GM18508 (cell line): ENCODE data around the gene CLPTM1L.
"Not testable (repeated sequence)": the region's sequence is repeated elsewhere in the genome, so short reads cannot be mapped to it uniquely, and the experiment has no call there.

Source experiments
- ATAC-seq: cut with Tn5 transposase; IDR thresholded peaks from one replicate; pipeline ENCODE4 v1.9.1; 2021; ENCODE audit warnings: moderate number of reproducible peaks; ENCODE audit not compliant: insufficient read depth, unreplicated experiment

CLPTM1L gene

GRCh38 chr5:1381370-1382247, 36.7 kb upstream of the CLPTM1L start:
- no peak for ATAC-seq

DNA sequence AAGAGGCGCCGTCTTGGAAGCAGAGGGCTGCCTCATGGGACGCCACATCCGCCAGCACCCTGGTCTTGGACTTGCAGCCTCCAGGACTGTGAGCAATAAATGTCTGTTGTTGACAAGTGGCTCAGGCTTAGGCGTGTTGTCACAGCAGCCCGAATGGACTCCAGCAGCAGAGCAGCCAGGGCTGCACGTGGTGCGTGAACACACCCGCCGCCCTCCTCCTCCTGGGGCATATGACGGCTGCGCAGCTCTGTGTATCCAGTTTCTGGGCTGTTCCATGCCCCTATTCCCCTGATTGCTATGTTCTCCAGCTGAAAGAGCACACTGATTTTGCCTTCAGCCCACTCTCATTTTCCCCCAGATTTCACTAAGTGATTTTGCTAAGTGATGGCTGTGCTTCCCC, 36.0 kb upstream of the CLPTM1L start:
- ATAC-seq: no peak

GRCh38 chr5:1380011-1380817, 35.3 kb upstream of the CLPTM1L start:
- peak; percentile 50 for ATAC-seq

DNA sequence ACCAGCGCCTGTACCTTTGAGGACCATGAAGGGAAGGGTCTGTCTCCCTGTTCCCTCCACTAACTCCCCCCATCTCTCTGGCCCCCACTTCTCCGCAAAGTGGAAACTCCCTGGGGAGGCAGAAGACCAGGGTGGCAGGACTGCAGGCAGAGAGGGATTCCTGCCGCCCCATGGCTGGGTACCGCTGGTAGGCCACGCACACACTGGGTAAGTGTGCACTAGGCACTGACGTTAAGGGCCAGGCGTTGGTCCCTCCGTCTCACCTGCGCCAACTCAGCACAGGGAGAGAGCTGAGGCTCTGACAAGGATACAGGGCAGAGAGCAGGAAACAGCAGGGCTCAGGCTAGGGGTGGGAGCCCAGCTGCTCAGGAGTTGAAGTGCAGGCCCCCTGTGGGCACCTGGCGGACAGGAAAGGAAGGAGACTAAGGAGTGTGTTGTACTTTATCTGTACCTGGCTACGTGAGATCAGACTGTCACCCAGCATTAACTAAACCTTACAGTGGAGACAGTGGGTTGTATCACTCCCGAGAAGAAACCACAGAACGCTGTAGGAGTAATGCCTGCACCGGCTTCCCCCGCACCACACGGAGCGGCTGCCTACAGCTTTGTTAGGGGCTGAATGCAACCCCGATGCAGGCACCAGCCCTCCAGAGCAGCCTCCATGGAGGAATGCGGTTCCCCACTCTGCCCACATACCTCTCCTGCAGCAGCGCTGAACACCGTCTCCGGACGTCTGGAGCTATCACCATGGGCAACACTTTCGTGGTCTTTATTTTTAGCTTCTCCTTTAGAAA, 34.2 kb upstream of the CLPTM1L start:
- ATAC-seq: no peak

GRCh38 chr5:1378096-1378495, 33.2 kb upstream of the CLPTM1L start:
- no peak for ATAC-seq

GRCh38 chr5:1376981-1377380, 32.1 kb upstream of the CLPTM1L start:
- no peak for ATAC-seq

- no peak for ATAC-seq
Measured at GRCh38 chr5:1375871-1376810, 31.2 kb upstream of the CLPTM1L start.

DNA sequence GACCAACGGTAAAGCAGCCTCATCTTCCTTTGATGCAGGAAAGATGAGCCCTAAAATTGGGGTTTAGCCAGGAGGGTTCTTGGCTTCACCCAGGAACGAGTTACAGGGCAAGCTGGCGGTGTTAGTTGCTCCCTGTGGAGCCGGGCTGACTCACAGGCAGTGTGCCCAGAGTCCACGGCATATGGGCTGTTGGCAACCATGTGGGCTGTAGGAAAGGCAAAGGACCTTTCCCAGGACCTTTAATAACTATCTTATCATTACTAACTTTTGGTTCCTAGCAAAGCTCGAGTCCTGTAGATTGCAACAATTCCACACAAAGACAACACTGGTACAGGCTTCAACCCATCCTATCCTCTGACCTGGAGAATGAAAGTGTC, 29.8 kb upstream of the CLPTM1L start:
- no peak for ATAC-seq

GRCh38 chr5:1374030-1374678, 29.3 kb upstream of the CLPTM1L start:
- no peak for ATAC-seq

DNA sequence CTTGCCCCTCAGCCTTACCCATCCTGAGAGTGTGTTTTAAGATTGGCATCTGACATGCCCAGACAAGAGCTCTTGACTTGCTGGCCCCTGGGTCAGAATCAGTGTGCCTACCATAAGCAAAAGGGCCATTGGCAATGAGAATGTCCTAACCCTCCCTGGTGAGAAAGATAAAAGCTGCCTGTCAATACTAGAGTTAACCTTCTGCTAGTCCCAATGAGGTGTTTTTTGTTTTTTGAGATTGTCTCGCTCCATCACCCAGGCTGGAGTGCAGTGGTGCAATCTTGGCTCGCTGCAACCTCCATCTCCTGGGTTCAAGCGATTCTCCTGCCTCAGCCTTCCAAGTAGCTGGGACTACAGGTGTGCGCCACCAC, 27.1 kb upstream of the CLPTM1L start:
- not testable (repeated sequence) for ATAC-seq

GRCh38 chr5:1371218-1371971, 26.5 kb upstream of the CLPTM1L start:
- ATAC-seq: no peak

DNA sequence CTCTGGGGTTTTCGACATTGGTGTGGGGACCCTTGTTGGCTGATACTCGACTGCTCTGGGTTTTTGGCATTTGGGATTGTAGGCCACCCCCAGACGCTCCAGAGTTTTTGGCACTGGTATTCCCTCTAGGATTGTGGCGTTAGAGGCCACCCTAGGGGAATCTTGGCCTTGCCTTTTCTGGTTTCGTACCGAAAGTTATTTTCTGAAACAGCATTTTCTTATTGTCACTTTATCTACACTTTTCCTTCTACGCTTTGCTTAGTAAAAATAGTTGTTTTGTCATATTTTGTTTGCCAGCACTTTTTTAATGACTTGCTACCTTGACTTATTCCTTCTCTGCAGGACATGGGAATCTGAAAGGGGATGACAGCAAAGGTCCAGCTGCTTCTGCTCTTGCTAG, 25.1 kb upstream of the CLPTM1L start:
- no peak for ATAC-seq

DNA sequence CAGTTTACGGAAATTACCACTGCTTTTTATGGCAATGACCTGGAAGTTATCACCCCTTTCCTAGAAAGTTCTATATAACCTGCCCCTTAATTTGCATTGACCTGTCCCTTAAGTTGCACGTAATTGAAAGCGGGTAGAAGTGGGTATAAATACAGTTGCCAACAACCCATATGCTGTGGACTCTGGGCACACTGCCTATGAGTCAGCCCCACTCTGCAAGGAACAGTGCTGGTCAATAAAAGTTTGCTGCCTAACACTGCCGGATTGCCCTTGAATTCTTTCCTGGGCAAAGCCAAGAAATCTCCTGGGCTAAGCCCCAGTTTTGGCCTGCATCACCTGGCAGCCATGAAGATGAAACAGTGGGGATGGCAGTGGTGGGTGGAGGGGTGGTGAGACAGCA, 23.9 kb upstream of the CLPTM1L start:
- no peak for ATAC-seq

- ATAC-seq: no peak
Measured at GRCh38 chr5:1368236-1368635, 23.3 kb upstream of the CLPTM1L start.

DNA sequence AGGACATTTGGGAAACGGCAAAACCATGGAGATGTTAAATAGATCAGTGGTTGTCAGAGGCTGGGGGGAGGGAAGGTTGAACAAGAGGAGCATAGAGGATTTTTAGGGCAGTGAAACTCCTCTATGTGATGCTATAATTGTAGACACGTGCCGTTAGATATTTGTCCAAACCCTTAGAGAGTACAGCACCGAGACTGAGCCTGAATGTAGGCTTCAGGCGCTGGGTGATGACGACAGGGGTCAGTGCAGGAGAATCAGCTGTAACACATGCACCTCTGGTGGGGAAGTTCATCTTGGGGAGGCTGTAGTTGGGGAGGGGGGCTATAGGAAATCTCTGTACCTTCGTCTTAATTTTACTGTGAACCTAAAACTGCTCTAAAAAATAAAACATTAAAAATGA, 22.2 kb upstream of the CLPTM1L start:
- no peak for ATAC-seq

DNA sequence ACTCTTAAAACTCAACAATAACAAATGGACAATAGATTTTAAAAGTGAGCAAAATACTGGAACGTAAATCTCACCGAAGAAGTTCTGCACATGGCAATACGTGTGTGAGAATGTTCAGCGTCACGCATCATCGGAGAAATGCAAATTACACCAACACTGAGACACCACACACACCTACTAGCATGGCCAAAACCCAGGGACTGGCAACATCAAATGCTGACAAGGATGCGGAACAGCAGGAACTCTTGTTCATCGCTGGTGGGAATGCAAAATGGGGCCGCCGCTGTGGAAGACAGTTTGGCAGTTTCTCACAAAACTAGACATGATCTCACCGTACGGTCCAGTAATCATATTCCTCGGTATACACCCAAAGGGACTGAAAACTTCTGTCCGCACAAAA, 21.6 kb upstream of the CLPTM1L start:
- ATAC-seq: no peak

DNA sequence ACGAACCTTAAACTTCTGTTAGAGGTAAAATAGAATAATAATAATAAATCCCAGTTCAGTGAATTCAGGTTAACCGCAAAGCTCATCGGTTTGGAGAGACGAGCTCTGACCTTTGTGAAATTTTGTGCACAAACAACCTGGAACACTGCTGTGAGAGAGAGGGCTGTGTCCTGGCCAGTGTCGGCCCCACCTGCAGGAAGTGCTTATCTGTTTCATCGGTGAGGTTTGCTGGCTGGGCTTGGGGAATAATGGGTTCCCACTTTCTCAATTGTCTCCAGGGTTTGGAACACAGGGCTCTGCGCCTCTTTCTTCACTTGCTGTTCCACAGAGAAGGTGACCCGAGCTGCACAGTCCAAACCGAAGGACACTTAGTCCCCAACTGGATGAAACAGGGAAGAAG, 19.3 kb upstream of the CLPTM1L start:
- ATAC-seq: no peak

GRCh38 chr5:1363581-1363980, 18.7 kb upstream of the CLPTM1L start:
- ATAC-seq: no peak

DNA sequence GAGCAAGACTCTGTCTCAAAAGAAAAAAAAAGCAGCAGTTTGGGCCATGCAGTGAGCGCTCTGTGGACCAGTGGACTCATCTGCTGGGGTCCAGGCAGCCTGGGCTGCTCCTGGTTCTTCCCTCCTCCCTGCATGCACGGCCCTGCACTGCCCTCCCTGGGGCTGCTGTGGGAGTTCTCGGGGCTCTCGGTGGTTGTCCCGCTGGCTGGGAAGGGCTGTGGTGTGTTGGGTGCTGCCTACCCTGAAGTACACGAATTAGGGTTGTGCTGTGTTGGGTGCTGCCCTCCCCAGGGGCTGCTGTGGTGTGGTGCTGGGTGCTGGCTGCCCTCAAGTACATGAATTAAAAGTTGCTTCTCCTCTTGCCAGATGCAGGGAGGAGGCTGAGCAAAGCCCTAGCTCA, 18.3 kb upstream of the CLPTM1L start:
- no peak for ATAC-seq
